WTC11 (cell line): ENCODE measurements around the gene VAV2. TPM values are rescaled to one million over a fixed set of nuclear protein-coding genes. Genes with fewer than 3 reads are reported as not detected.
A peak's percentile ranks its signal among the peaks of the same experiment; 100 is the strongest.

Experiments
- ATAC-seq: fragments of 200-7000 bp; cut with Tn5 transposase; 2 replicates; pipeline ENCODE4 v1.10.0; 2021; ENCODE audit warnings: mild to moderate bottlenecking, moderate library complexity
- CTCF ChIA-PET: fragments of 300-600 bp; sonication (Branson Sonifier 250); formaldehyde crosslinking; loops from one replicate; lab custom pipeline; 2021; ENCODE audit warnings: antibody characterized with exemption; lab: Charles Lee
- POLR2A ChIA-PET: fragments of 350-600 bp; sonication (Branson Sonifier 250); formaldehyde crosslinking; loops from one replicate; lab custom pipeline; 2021; ENCODE audit warnings: antibody characterized with exemption; lab: Charles Lee
- DNase-seq: peaks from one replicate; pipeline ENCODE4 v3.0.0; 2021; ENCODE audit warnings: low spot score
- H3K27ac Mint-ChIP-seq: 2 replicates; pipeline ENCODE4 v1.8.0; 2021; ENCODE audit warnings: mixed read lengths
- H3K27me3 Mint-ChIP-seq: 2 replicates; pipeline ENCODE4 v1.8.0; 2021; ENCODE audit warnings: low read depth, mild to moderate bottlenecking, moderate library complexity, mixed read lengths
- H3K36me3 Mint-ChIP-seq: 2 replicates; pipeline ENCODE4 v1.8.0; 2021; ENCODE audit warnings: mixed read lengths
- H3K4me1 Mint-ChIP-seq: 2 replicates; pipeline ENCODE4 v1.8.0; 2022; ENCODE audit warnings: mixed read lengths
- H3K4me3 Mint-ChIP-seq: 2 replicates; pipeline ENCODE4 v1.8.0; 2021; ENCODE audit warnings: mild to moderate bottlenecking, moderate library complexity, mixed read lengths
- H3K9me3 Mint-ChIP-seq: 2 replicates; pipeline ENCODE4 v1.8.0; 2021; ENCODE audit warnings: mixed read lengths
- CREM ChIP-seq: sonication (generic); formaldehyde crosslinking; IDR thresholded peaks from 2 replicates; pipeline ENCODE4 v1.8.1; 2022; ENCODE audit warnings: mild to moderate bottlenecking, missing genetic modification reagents, moderate library complexity
- ETV6 ChIP-seq: sonication (generic); formaldehyde crosslinking; IDR thresholded peaks from 2 replicates; pipeline ENCODE4 v1.8.1; 2022; ENCODE audit warnings: mild to moderate bottlenecking, missing genetic modification reagents
- FOXP1 ChIP-seq: sonication (generic); formaldehyde crosslinking; IDR thresholded peaks from 2 replicates; pipeline ENCODE4 v1.8.0; 2022; ENCODE audit warnings: missing genetic modification reagents, mild to moderate bottlenecking, moderate library complexity, borderline replicate concordance
- KAT7 ChIP-seq: sonication (generic); formaldehyde crosslinking; IDR thresholded peaks from 2 replicates; pipeline ENCODE4 v1.8.1; 2023; ENCODE audit warnings: missing genetic modification reagents, mild to moderate bottlenecking, borderline replicate concordance
- MAX ChIP-seq: sonication (generic); formaldehyde crosslinking; IDR thresholded peaks from 2 replicates; pipeline ENCODE4 v1.8.0; 2022; ENCODE audit warnings: mild to moderate bottlenecking, missing genetic modification reagents
- MXD4 ChIP-seq: fragments of 250-450 bp; sonication (Bioruptor Pico); IDR thresholded peaks from 2 replicates; pipeline ENCODE4 v1.8.0; 2021; ENCODE audit warnings: mild to moderate bottlenecking, moderate library complexity, borderline replicate concordance
- NFATC4 ChIP-seq: fragments of 250-450 bp; sonication (Bioruptor Pico); IDR thresholded peaks from 2 replicates; pipeline ENCODE4 v1.9.0; 2021; ENCODE audit warnings: mild to moderate bottlenecking
- SP1 ChIP-seq: sonication (generic); formaldehyde crosslinking; conservative IDR thresholded peaks from 2 replicates; pipeline ENCODE4 v1.8.1; 2022; ENCODE audit warnings: missing genetic modification reagents
- TEAD1 ChIP-seq: sonication (generic); formaldehyde crosslinking; IDR thresholded peaks from 2 replicates; pipeline ENCODE4 v1.8.0; 2022; ENCODE audit warnings: mild to moderate bottlenecking, missing genetic modification reagents
- ZBTB21 ChIP-seq: sonication (generic); formaldehyde crosslinking; IDR thresholded peaks from 2 replicates; pipeline ENCODE4 v1.8.1; 2023; ENCODE audit warnings: mild to moderate bottlenecking, missing genetic modification reagents, borderline replicate concordance
- ZNF423 ChIP-seq: fragments of 250-450 bp; sonication (Bioruptor Pico); IDR thresholded peaks from 2 replicates; pipeline ENCODE4 v2.1.2; 2022; ENCODE audit warnings: mild to moderate bottlenecking, moderate library complexity
- total RNA-seq: library from RNA; stranded (reverse); gene quantifications from 3 replicates; pipeline ENCODE4 v1.2.3, GENCODE V29; 2021
- TF ChIP-seq, protein P1 (sequence below): fragments of 200-600 bp; IDR thresholded peaks from 2 replicates; pipeline ENCODE4 v1.8.0; 2022; ENCODE audit warnings: antibody characterized with exemption
- TF ChIP-seq, protein P2 (sequence below): sonication (generic); formaldehyde crosslinking; IDR thresholded peaks from 2 replicates; pipeline ENCODE4 v1.8.0; 2023; ENCODE audit warnings: missing genetic modification reagents, mild to moderate bottlenecking, borderline replicate concordance

VAV2 gene
- total RNA-seq, 1 experiment from 2014 or later, result 39.7 TPM

- no peak for ATAC-seq
- Mint-ChIP-seq H3K4me3 (peak overlapping the region; percentile 74), H3K36me3 (no peaks in the 10 kb centered on the region), H3K27me3 (no peaks in the 10 kb centered on the region), H3K4me1 (peaks cover 32% of the 10 kb centered on the region), H3K27ac (no peak overlapping the region)
- POLR2A ChIA-PET, result interaction anchor here (0.6 kb wide), 2 partner anchors 29 to 35 kb away, joined by 3 to 4 read pairs; no protein-coding TSS in a partner anchor
- TF ChIP-seq MXD4 (CRISPR knock-in tag) (no peak), KAT7 (CRISPR knock-in tag) (0 out of 2 replicates have a peak, but pooled peaks have one; percentile 5), FOXP1 (CRISPR knock-in tag) (0 out of 2 replicates have a peak, but pooled peaks have one; percentile 0), ETV6 (CRISPR knock-in tag) (no peak), MAX (CRISPR knock-in tag) (peak; percentile 30; the same call in 1 of the 2 replicates)
- TF ChIP-seq, protein P1, sequence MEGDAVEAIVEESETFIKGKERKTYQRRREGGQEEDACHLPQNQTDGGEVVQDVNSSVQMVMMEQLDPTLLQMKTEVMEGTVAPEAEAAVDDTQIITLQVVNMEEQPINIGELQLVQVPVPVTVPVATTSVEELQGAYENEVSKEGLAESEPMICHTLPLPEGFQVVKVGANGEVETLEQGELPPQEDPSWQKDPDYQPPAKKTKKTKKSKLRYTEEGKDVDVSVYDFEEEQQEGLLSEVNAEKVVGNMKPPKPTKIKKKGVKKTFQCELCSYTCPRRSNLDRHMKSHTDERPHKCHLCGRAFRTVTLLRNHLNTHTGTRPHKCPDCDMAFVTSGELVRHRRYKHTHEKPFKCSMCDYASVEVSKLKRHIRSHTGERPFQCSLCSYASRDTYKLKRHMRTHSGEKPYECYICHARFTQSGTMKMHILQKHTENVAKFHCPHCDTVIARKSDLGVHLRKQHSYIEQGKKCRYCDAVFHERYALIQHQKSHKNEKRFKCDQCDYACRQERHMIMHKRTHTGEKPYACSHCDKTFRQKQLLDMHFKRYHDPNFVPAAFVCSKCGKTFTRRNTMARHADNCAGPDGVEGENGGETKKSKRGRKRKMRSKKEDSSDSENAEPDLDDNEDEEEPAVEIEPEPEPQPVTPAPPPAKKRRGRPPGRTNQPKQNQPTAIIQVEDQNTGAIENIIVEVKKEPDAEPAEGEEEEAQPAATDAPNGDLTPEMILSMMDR, result no peak
- TF ChIP-seq, all 79 proteins: peak for 3
- CTCF ChIA-PET, result interaction anchor here (0.7 to 2.0 kb wide), 5 partner anchors 30 to 249 kb away, joined by 3 to 17 read pairs (median 4); no protein-coding TSS in a partner anchor
- no peaks in the 10 kb centered on the region for H3K9me3 Mint-ChIP-seq
- DNase-seq, result peak; percentile 31
These were observed 756 bp downstream of the VAV2 start for GRCh38 chr9:133991214-133991921.

DNA sequence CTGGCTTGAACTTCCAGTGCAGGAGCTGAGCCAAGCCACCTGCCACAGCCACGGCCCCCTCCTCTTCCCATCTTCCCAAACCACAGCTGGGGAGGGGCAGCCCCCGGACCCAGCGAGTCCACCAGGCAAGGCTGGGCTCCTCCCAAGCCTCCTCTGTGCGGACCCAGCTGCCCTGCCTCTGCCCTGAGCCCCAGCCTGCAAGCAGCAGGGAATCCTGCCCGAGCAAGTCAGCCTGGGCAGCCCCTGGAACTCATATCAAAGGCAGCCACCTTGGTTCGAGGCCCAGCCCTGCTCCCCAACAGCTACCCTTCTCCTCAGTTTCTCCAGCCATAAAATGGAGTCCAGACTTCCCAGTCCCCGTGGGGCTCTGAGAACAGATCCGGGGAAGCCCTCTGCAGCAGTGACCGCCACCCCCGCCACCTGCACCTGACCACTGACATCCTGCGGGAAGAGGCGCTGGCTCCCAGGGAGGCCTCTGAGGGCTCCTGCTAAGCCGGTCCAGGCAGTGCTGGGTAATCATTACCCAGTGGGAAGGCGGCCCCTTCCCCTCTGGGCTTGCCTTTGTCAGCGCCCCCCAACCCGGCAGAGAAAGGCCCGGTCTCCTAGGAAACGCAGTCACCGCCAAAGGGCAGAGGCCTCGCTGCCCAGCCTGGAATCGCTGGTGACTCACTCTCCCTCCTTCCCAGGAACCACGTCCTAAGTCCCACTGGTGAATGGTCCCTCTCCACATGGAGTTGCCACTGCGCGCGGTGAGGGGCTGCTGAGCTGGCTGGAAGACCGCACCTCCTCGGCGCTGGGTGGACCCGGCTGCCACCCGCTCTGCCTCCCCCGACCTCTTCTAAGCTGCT lies 1.5 kb downstream of the VAV2 start:
- H3K27ac Mint-ChIP-seq, result no peak overlapping the region
- ATAC-seq, result no peak
- ChIA-PET POLR2A (interaction anchor here (0.6 kb wide), 1 partner anchor 34 kb away, joined by 3 read pairs; no protein-coding TSS in a partner anchor), CTCF (interaction anchor here (0.5 to 2.0 kb wide), 6 partner anchors 30 to 248 kb away, joined by 3 to 17 read pairs (median 5); no protein-coding TSS in a partner anchor)
- H3K9me3 Mint-ChIP-seq, result no peaks in the 10 kb centered on the region
- TF ChIP-seq TEAD1 (CRISPR knock-in tag) (no peak), ZBTB21 (CRISPR knock-in tag) (peak; percentile 25; the same call in 1 of the 2 replicates), CREM (CRISPR knock-in tag) (no peak), SP1 (CRISPR knock-in tag) (no peak), NFATC4 (no peak), ZNF423 (CRISPR knock-in tag) (peak; percentile 84)
- TF ChIP-seq, protein P2, sequence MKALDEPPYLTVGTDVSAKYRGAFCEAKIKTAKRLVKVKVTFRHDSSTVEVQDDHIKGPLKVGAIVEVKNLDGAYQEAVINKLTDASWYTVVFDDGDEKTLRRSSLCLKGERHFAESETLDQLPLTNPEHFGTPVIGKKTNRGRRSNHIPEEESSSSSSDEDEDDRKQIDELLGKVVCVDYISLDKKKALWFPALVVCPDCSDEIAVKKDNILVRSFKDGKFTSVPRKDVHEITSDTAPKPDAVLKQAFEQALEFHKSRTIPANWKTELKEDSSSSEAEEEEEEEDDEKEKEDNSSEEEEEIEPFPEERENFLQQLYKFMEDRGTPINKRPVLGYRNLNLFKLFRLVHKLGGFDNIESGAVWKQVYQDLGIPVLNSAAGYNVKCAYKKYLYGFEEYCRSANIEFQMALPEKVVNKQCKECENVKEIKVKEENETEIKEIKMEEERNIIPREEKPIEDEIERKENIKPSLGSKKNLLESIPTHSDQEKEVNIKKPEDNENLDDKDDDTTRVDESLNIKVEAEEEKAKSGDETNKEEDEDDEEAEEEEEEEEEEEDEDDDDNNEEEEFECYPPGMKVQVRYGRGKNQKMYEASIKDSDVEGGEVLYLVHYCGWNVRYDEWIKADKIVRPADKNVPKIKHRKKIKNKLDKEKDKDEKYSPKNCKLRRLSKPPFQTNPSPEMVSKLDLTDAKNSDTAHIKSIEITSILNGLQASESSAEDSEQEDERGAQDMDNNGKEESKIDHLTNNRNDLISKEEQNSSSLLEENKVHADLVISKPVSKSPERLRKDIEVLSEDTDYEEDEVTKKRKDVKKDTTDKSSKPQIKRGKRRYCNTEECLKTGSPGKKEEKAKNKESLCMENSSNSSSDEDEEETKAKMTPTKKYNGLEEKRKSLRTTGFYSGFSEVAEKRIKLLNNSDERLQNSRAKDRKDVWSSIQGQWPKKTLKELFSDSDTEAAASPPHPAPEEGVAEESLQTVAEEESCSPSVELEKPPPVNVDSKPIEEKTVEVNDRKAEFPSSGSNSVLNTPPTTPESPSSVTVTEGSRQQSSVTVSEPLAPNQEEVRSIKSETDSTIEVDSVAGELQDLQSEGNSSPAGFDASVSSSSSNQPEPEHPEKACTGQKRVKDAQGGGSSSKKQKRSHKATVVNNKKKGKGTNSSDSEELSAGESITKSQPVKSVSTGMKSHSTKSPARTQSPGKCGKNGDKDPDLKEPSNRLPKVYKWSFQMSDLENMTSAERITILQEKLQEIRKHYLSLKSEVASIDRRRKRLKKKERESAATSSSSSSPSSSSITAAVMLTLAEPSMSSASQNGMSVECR, result peak; percentile 6; the same call in 1 of the 2 replicates
- TF ChIP-seq, all 79 proteins: peak for 3
- Mint-ChIP-seq H3K36me3 (no peaks in the 10 kb centered on the region), H3K27me3 (no peaks in the 10 kb centered on the region), H3K4me1 (peaks cover 40% of the 10 kb centered on the region), H3K4me3 (peak overlapping the region; percentile 74)
- peak; percentile 29 for DNase-seq
